HG03066 (cell line): ENCODE data around the gene RNF5.

Experiments used
- ATAC-seq: cut with Tn5 transposase; IDR thresholded peaks from one replicate; pipeline ENCODE4 v1.9.1; 2021; ENCODE audit warnings: low read depth; ENCODE audit not compliant: unreplicated experiment

RNF5 gene

DNA sequence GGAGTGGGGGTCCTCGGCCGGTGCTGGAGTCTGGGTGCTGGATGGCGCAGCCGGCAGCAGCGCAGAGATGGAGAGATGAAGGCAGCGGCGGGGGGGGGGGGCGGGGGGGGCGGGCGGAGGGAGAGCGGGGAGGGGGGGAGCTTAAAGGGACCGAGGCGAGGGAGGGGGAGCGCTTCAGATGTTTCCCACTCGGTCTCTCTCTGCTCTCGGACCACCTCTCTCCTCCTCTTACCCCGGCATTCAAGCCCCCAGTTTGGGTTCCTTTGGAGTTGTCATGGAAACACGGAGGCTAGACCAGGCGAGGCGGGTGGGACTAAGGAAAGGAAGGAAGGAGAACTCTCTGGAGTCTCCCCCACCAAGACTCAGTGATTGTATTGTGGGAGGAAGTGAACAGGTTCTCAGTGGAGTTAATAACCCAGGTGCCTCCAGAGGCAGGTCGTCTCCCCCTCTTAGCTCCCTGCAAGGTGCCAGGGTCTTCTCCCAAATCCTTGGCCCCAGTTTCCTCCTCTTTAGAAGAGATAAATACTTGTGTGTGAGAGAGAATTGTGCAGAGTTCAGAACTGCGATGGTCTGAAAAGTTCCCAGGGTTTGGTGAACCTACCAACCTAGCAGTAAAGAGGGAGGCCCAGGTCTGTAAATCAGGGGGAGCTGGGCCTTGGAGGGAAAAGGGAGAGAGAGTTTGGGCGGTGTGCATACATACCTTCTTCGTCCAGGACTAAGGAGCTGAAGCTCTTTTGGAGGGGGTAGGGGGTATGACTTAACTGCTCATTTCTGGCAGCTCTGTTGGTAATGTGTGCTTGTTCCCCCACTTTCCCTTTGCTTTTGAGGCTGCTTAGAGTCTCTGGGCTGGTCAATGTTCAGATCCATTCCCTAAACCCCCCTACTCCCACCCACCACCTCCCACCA is 26.1 kb upstream of the RNF5 start, which contains the start of gene PRRT1:
TSS of gene PRRT1 (minus strand) at position 77 of the 906 bp plus-strand sequence. CDS start 112 bp downstream, outside the sequence.
- no peak for ATAC-seq

DNA sequence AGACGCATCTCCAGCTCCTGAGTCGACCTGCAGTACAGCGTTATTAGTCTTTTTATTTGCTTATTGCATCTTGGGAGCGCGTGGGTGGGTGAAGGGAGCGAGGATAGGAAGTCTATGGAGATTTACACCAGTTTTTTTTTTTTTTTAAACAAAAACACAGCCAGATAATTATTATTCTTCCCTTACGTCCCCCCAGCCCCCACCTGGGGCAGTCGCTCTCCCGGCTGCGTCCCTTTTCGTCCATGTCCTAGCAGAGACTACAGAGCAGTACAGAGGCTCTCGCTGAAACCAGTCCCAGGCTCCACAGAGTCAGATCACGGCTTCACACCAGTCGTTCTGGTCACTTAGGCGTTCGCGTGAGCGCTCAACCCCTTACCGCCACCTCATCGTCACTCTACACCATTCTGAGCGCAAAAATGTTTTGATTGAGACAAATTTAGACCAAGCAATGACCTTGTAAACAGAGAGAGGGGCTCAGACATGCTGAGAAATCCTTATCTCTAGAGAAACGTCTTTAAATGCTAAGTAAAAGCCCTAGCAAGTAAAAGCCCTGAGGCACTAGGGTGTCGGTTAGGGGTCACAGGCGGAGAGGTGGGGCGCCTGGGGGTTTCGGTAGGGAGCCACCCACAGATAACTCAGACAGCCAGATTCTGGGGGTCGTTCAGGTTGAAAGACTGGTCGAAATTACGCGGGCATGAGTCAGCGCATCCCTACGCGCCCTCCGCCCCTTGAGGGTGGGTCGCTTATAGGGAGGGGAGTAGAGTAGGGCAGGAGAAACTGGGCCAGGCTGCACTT is 25.2 kb upstream of the RNF5 start:
- ATAC-seq = no peak

GRCh38 chr6:32153564-32154513 is 24.4 kb upstream of the RNF5 start, which contains the start of gene PPT2:
Gene PPT2 (plus strand): TSS chr6:32154141. CDS start chr6:32154595, 454 bp downstream.
- peak; percentile 30 for ATAC-seq

DNA sequence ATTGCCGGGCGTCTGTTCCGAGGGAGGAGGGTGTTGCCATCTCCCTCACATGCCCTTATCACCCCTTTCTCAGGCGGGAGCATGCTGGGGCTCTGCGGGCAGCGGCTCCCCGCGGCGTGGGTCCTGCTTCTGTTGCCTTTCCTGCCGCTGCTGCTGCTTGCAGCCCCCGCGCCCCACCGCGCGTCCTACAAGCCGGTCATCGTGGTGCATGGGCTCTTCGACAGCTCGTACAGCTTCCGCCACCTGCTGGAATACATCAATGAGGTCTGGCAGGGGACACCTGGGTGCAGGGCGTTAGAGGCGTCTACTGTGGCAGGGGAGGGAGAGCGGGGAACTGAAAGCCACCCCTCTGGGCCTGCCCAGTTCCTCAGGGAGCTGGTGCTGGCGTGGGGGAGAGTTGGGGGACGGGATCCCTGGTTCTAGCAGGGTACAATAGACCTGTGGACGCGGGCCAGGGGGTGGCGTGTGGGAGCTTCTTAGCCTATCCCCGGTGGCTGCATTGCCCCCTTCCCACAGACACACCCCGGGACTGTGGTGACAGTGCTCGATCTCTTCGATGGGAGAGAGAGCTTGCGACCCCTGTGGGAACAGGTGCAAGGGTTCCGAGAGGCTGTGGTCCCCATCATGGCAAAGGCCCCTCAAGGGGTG is 23.6 kb upstream of the RNF5 start:
- peak; percentile 65 for ATAC-seq

- no peak for ATAC-seq
Observed at GRCh38 chr6:32156891-32157290, 21.3 kb upstream of the RNF5 start.

DNA sequence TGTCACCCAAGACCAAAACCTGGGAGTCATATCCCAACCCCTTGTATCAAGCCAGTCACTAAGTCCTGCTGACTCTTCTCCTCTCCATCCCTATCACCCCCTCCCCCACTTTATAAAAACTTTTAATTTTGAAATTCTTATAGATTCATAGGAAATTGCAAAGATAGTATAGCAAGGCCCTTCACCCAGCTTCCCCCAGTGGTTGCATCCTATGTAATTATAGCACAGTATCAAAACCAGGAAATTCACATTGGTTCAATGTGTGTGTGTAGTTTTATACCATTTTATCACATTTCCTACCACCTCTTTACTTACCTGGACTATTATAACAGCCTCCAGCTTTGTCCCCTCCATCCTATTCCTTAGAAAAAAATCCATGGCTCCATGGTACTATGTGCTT is 20.2 kb upstream of the RNF5 start:
- ATAC-seq = no peak

- no peak for ATAC-seq
Observed at GRCh38 chr6:32163559-32164258, 14.5 kb upstream of the RNF5 start.

- ATAC-seq = no peak
Observed at GRCh38 chr6:32164295-32164694, 13.9 kb upstream of the RNF5 start, which contains the start of gene EGFL8. Gene EGFL8 (plus strand): TSS chr6:32164595. CDS start chr6:32166166, 1,571 bp downstream.

GRCh38 chr6:32166411-32167061 is 11.7 kb upstream of the RNF5 start:
- ATAC-seq = no peak

GRCh38 chr6:32167154-32167760 is 10.9 kb upstream of the RNF5 start:
- ATAC-seq = no peak

DNA sequence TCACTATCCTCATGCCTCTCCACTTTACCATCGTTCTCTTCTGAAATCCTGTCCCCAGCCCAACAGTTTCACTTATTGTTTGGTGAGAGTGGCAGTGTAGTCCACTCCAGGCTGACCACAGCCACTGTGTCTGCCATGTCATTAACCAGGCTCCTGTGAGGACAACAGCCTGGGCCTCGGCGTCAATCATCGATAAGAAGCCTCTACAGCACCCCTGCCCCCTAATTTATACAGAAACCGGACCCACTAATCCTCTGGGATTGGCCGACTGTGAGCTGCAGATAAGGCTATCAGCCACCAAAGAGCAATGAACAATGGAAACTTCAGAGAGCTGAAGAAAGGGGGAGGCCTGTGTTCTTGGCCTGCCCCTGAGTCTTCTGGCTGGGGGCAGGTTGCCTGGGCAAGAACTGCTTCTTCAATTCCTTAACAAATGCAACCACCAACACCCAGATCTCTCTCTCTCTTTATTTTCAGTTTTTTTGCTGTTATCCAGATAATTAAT is 10.4 kb upstream of the RNF5 start:
- ATAC-seq = no peak

GRCh38 chr6:32168350-32168749 is 9.9 kb upstream of the RNF5 start:
- no peak for ATAC-seq

DNA sequence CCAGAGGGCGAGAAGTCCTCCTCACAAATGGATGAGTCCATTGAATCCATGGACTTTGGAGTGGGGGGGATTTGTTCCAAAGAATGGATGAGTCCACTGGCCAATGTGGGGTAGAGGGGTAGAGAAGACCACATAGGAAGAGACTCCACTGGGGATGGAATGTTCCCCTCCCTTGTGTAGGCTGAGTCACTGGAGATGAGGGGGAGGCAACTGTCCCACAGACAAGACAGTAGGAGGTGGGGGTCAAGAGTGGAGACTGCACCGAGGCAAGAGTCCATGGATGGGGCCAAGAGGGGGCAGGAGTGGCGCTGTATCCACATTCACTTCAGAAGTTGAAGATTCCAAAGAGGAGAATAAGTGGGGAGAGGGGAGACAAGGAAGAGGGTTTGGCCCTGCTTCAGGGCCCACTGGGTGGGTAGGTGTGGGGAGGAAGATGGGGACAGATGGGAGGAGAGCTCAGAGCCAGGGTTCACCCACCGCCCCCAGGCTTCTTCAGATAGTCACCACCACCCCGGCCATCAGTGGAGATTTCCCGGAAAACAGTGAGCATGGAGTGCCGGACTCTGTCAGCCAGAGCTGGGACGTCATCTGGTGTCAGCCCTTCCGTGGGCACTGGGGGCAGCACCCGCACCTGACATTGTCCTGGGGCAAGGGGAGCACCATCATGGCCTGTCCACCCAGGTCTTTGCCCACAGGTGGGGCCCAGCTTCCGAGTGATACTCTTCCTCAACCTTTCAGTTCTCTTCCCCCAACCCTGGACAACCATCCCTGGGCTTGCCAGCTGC is 9.2 kb upstream of the RNF5 start:
- no peak for ATAC-seq

- ATAC-seq = no peak
Observed at GRCh38 chr6:32170294-32170693, 7.9 kb upstream of the RNF5 start.

- no peak for ATAC-seq
Observed at GRCh38 chr6:32171234-32171633, 7.0 kb upstream of the RNF5 start.

- no peak for ATAC-seq
Observed at GRCh38 chr6:32173051-32173727, 5.0 kb upstream of the RNF5 start.

DNA sequence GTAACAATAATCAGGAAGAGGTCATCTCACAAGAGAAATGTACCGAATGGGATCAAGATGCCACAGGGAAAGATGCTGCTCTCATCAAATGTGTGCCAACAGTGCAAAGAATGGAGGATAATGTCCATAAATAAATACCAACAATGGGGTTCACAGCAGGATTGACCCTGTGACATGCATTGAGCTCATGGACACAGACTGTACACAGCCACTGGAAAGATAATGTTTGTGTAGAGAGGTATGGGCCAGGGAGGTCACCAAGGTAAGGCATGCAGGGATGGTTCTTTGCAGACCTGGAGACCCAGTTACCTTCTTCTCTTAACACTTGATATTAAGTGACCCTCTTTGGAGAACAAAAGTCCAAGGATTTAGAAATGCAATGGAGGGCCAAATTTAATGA is 3.8 kb upstream of the RNF5 start:
- no peak for ATAC-seq
